ENCODE results near the gene C6.

DNA sequence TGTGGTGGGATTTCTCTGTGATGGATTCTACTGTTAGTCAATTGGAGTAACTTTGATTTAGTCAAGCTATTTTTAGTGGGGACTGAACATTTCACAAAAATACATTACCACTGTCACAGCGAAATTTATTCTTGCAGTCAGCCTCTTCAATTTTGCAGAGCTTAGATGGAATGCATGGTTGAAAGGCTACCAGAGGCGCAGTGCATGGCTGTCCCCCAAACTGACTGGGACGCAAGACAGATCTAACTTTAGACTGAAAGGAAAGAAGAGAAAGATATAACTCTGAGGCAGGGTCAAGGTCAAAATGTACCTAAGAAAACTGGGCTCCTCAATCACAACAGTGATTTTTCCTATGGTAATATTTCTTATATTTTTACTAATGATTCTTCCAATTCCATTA is 13.7 kb downstream of the C6 start:
- TF ChIP-seq, protein P1, sequence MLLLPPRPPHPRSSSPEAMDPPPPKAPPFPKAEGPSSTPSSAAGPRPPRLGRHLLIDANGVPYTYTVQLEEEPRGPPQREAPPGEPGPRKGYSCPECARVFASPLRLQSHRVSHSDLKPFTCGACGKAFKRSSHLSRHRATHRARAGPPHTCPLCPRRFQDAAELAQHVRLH (tag by site-specific recombination; IDR thresholded peaks at IDR 0.05), result no peak
- no peak for TF ChIP-seq ZNF138 (tag by site-specific recombination; IDR thresholded peaks at IDR 0.05; ENCODE audit: borderline replicate concordance)

Data from HEK293 (cell line).